Panc1 (cell line): Measurements from ENCODE around the gene VSX1.

Experiments used
- CTCF ChIP-seq: fragments of 450-650 bp; IDR thresholded peaks from 2 replicates; pipeline ENCODE4 v1.5.1; 2017; ENCODE audit warnings: mild to moderate bottlenecking
- POLR2AphosphoS5 ChIP-seq: IDR thresholded peaks from 2 replicates; pipeline ENCODE4 v1.6.1; 2012; ENCODE audit warnings: mild to moderate bottlenecking, low read depth, low read length, moderate library complexity
- REST ChIP-seq, 2 experiments: IDR thresholded peaks; 2 replicates each; pipeline ENCODE4 v1.6.1; 2011 to 2012; ENCODE audit warnings: low read depth in 2 of 2, control low read depth in 1 of 2, low read length in 1 of 2, mild to moderate bottlenecking in 1 of 2, moderate library complexity in 1 of 2; ENCODE audit not compliant: insufficient read depth in 1 of 2
- SIN3A ChIP-seq: IDR thresholded peaks from 2 replicates; pipeline ENCODE4 v1.6.1; 2012; ENCODE audit warnings: low read depth, mild to moderate bottlenecking, low read length, moderate library complexity, borderline replicate concordance; ENCODE audit not compliant: insufficient read depth
- TCF7L2 ChIP-seq: IDR thresholded peaks from 2 replicates; pipeline ENCODE4 v1.6.1; 2011; ENCODE audit warnings: mild to moderate bottlenecking, low read depth, low read length, inconsistent platforms

DNA sequence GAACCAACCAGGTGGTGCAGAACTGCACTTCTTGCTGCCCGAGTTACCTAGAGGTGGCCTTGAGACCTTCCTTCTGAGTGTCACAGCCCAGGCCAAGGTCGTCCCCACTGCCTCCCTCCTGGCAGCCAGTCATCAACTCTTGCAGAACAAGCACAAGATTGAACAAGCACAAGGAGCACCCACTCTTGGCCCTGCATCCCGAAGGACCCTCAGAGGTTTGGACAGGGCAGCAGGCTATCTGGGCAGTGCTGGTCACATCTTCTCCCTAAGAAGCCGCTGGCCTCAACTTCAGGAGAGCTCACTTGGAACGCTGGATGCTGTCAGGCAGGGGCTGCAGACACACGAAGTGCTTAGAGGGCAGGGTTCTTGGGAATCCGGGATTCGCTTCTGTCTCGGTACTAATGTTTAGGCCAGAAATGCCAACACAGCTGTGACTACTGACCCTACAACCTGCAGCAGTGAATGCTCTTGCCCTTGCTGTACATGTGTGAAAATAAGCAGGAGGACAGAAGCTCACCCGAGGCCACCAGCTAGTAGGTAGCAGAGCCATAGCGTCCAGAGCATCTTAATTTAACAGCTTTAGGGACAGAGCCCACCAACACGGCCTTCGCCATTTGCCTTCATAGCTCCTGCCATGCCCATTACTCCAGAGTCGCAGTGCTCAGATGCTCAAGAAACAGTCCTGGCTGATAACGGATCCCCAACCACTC is 20.0 kb downstream of the VSX1 start:
- no peak for TF ChIP-seq CTCF
- TF ChIP-seq REST (IDR thresholded peaks at IDR 0.05; ENCODE audit: insufficient read depth in 1 of 2, low read depth in 2 of 2, low read length in 1 of 2): no peak
- TF ChIP-seq TCF7L2: no peak
- no peak for TF ChIP-seq POLR2AphosphoS5
- no peak for TF ChIP-seq SIN3A
